Esophagus muscularis mucosa (tissue), 4 donors: ENCODE measurements around the gene SGSM2. TPM values are rescaled to one million over a fixed set of nuclear protein-coding genes. Genes with fewer than 3 reads are reported as not detected.

Source experiments
- DNase-seq: peaks from one replicate; pipeline ENCODE4 v3.0.0-alpha.2; 2017; ENCODE audit errors: extremely low spot score
- H3K27ac ChIP-seq, 4 donors: fragments of 200-600 bp; sonication (generic); replicated peaks in 1 of 4; 1 replicate in 3 of 4; 2 replicates in 1 of 4; pipeline ENCODE4 v1.5.1; 2016 to 2019; ENCODE audit warnings: mild to moderate bottlenecking in 1 of 4
- H3K27me3 ChIP-seq, 4 donors: fragments of 200-600 bp; sonication (generic); one replicate each; pipeline versions ENCODE4 v1.5.1 to v1.6.0; 2016 to 2019
- H3K36me3 ChIP-seq, 4 donors: fragments of 200-600 bp; sonication (generic); one replicate each; pipeline ENCODE4 v1.5.1; 2016 to 2019
- H3K4me1 ChIP-seq, 4 donors: fragments of 200-600 bp; sonication (generic); one replicate each; pipeline ENCODE4 v1.5.1; 2016 to 2019
- H3K4me3 ChIP-seq, 4 donors: fragments of 200-600 bp; sonication (generic); 1 replicate in 2 of 4; 2 replicates in 2 of 4; pipeline ENCODE4 v1.5.1; 2016 to 2019; ENCODE audit warnings: mild to moderate bottlenecking in 4 of 4, moderate library complexity in 1 of 4
- H3K9me3 ChIP-seq, 4 donors: fragments of 200-600 bp; sonication (generic); 1 replicate in 3 of 4; 2 replicates in 1 of 4; pipeline ENCODE4 v1.5.1; 2016 to 2019
- CTCF ChIP-seq, 3 experiments: fragments of 200-600 bp in 2 of 3; fragments of 450-650 bp in 1 of 3; sonication (generic) in 2 of 3; IDR thresholded peaks; one replicate each; pipeline ENCODE4 v1.5.1; 2017 to 2019; ENCODE audit warnings: antibody characterized with exemption in 3 of 3, mild to moderate bottlenecking in 2 of 3, moderate library complexity in 1 of 3
- EP300 ChIP-seq: sonication (generic); formaldehyde crosslinking; IDR thresholded peaks from one replicate; pipeline ENCODE4 v1.6.1; 2017; ENCODE audit warnings: antibody characterized with exemption
- POLR2A ChIP-seq: fragments of 450-650 bp; IDR thresholded peaks from one replicate; pipeline ENCODE4 v1.6.1; 2017; ENCODE audit warnings: antibody characterized with exemption, moderate library complexity, mild to moderate bottlenecking, low read depth
- POLR2AphosphoS5 ChIP-seq, 2 donors: sonication (generic); formaldehyde crosslinking; IDR thresholded peaks; one replicate each; pipeline ENCODE4 v1.6.1; 2017; ENCODE audit warnings: antibody characterized with exemption in 2 of 2
- WGBS: methylation state at CpG from one replicate; pipeline ENCODE4 v1.1.5; 2018; 5-methylcytosine and 5-hydroxymethylcytosine counted together
- intact Hi-C: fragments of 100-400 bp; cut with DNase I; formaldehyde crosslinking; loops from one replicate; pipeline ENCODE4 v1.15.1; 2023
- total RNA-seq, 4 donors: library from RNA; depleted of rRNA; stranded (reverse); fragments of >200 nt; gene quantifications; one replicate each; pipeline versions ENCODE4 v1.1.0 to v1.2.1, GENCODE V29; 2016

SGSM2 gene
- total RNA-seq, 4 donors from 2014 or later: 32.0 to 72.2 (median 37.8) TPM

GRCh38 chr17:2357931-2358434 lies 20.7 kb downstream of the SGSM2 start:
- 100% methylated on average over 2 of the region's 10 CpGs for WGBS
- Histone ChIP-seq H3K4me3 (no peak overlapping the region), H3K36me3 (peaks cover 0 to 28% (median 22%) of the 10 kb centered on the region in 4 donors), H3K9me3 (no peaks in the 10 kb centered on the region), H3K27ac (no peak overlapping the region), H3K27me3 (no peaks in the 10 kb centered on the region), H3K4me1 (peaks cover 3 to 17% (median 15%) of the 10 kb centered on the region in 4 donors)
- intact Hi-C loops: no loop called here
- no peak for DNase-seq
- TF ChIP-seq EP300: no peak
- TF ChIP-seq POLR2A: no peak
- TF ChIP-seq POLR2AphosphoS5 (IDR thresholded peaks at IDR 0.05): no peak
- TF ChIP-seq CTCF (IDR thresholded peaks at IDR 0.05): no peak

DNA sequence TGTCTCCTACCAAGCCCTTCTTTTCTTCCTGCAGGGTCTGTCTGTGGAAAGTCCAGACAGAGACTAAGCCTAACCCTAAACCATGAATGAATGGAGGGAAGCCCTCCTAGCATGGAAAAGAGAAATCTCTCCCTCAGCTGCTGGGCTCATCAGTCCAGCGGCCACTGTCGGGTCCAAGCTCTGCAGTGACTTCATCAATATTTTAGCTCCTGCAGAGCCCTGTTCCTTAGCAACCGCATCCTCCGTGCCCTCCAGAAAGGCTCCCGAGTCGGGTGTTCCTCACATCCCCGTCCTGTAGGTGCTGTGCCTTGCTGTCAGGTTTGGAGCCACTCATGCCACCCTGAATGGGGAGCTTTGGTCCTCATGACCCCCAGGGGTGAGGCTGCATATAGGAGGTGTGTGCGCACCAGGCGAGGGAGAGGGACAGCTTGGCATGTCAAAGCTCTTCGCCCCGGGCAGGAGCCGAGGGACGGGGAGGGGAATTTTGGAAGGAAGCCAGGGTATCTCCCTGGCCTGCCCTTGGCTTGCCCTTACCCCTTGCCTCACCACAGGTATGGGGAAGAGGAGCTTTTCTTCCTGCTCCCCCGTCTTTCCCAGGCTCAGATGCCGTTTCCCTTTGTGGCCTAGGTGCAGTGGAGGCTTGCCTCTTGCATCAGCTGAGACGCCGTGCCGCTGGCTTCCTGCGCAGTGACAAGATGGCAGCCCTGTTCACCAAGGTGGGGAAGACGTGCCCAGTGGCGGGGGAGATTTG lies 23.9 kb downstream of the SGSM2 start:
- Histone ChIP-seq H3K4me3 (no peak overlapping the region), H3K4me1 (peaks cover 19 to 30% (median 28%) of the 10 kb centered on the region in 4 donors), H3K27me3 (no peaks in the 10 kb centered on the region), H3K9me3 (no peaks in the 10 kb centered on the region), H3K27ac (no peak overlapping the region), H3K36me3 (peaks cover 0 to 60% (median 51%) of the 10 kb centered on the region in 4 donors)
- DNase-seq: no peak
- no peak for TF ChIP-seq POLR2AphosphoS5 (IDR thresholded peaks at IDR 0.05)
- TF ChIP-seq POLR2A: no peak
- TF ChIP-seq EP300: no peak
- intact Hi-C loops: no loop called here
- WGBS: 86% methylated on average over 20 of the region's 21 CpGs

DNA sequence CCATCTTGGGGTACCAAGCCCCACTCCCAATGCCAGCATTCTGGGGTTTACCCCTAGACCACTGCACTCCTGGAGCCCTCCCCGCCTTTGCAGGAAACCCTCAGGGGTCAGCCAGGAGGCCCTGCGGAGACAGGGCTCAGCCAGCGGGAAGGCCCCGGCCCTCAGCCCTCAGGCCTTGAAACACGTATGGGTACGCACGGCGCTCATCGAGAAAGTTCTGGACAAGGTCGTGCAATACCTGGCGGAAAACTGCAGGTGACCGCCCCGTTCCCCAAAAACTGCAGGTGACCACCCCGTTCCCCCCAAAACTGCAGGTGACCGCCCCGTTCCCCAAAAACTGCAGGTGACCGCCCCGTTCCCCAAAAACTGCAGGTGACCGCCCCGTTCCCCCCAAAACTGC lies 24.7 kb downstream of the SGSM2 start:
- H3K36me3 ChIP-seq: peaks cover 0 to 68% (median 59%) of the 10 kb centered on the region in 4 donors
- intact Hi-C loops: no loop called here
- TF ChIP-seq POLR2A: no peak
- no peak for TF ChIP-seq EP300
- TF ChIP-seq POLR2AphosphoS5 (IDR thresholded peaks at IDR 0.05): no peak
- no peak for TF ChIP-seq CTCF (IDR thresholded peaks at IDR 0.05)
- no peaks in the 10 kb centered on the region for H3K27me3 ChIP-seq
- no peak overlapping the region for H3K4me3 ChIP-seq
- no peaks in the 10 kb centered on the region for H3K9me3 ChIP-seq
- 95% methylated on average over 20 of the region's 20 CpGs for WGBS
- no peak overlapping the region for H3K27ac ChIP-seq
- DNase-seq: no peak
- peaks cover 19 to 32% (median 28%) of the 10 kb centered on the region in 4 donors for H3K4me1 ChIP-seq

DNA sequence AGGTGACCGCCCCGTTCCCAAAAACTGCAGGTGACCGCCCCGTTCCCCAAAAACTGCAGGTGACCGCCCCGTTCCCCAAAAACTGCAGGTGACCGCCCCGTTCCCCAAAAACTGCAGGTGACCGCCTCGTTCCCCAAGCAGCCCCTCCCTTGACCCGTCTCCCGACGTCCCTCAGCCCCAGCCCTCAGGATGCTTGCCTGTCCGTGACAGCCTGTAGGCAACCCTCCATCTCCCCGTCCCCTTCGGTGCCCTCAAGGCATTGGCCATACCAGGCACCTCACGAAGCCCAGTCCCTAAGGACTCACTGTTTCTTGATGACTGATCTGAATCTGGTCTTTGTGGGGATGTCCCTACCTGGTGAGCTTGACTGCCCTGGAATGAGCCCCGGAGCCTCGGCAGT lies 25.1 kb downstream of the SGSM2 start:
- TF ChIP-seq CTCF (IDR thresholded peaks at IDR 0.05) (no peak), POLR2A (no peak), POLR2AphosphoS5 (IDR thresholded peaks at IDR 0.05) (no peak), EP300 (no peak)
- Histone ChIP-seq H3K36me3 (peaks cover 0 to 72% (median 63%) of the 10 kb centered on the region in 4 donors), H3K4me1 (peaks cover 20 to 36% (median 29%) of the 10 kb centered on the region in 4 donors), H3K4me3 (no peak overlapping the region), H3K27me3 (no peaks in the 10 kb centered on the region), H3K27ac (no peak overlapping the region), H3K9me3 (no peaks in the 10 kb centered on the region)
- DNase-seq: no peak
- 96% methylated on average over 17 of the region's 19 CpGs for WGBS
- intact Hi-C loops: no loop called here

DNA sequence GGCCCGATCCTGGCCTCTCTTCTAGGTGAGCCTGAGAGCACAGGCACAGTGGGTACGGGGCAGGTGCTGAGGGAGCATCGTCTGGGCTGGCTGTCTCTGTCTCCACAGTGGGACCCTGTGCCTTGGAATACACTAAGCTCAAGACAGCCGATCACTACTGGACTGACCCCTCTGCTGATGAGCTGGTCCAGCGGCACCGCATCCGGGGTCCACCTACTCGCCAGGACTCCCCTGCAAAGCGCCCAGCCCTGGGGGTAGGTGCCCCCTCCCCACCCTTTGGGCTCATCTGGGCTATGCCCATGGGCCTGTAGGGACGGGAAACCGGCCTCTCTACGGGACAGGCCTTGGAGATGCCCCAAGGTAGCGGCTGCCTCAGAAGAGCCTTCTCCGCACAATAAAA lies 25.6 kb downstream of the SGSM2 start:
- WGBS: no CpG with 5 or more reads among the region's 14 CpGs
- no peaks in the 10 kb centered on the region for H3K27me3 ChIP-seq
- H3K4me3 ChIP-seq: no peak overlapping the region
- peaks cover 24 to 40% (median 31%) of the 10 kb centered on the region in 4 donors for H3K4me1 ChIP-seq
- TF ChIP-seq POLR2A (no peak), CTCF (IDR thresholded peaks at IDR 0.05) (no peak), EP300 (no peak), POLR2AphosphoS5 (IDR thresholded peaks at IDR 0.05) (no peak)
- H3K27ac ChIP-seq: no peak overlapping the region
- H3K9me3 ChIP-seq: no peaks in the 10 kb centered on the region
- peaks cover 0 to 75% (median 65%) of the 10 kb centered on the region in 4 donors for H3K36me3 ChIP-seq
- no peak for DNase-seq
- intact Hi-C loops: no loop called here
